ENCODE data around the gene RTN1. TPM values are rescaled to one million over a fixed set of nuclear protein-coding genes. Genes with fewer than 3 reads are reported as not detected.

The RTN1 gene
- total RNA-seq, 1 donor from 2014 or later: not detected

DNA sequence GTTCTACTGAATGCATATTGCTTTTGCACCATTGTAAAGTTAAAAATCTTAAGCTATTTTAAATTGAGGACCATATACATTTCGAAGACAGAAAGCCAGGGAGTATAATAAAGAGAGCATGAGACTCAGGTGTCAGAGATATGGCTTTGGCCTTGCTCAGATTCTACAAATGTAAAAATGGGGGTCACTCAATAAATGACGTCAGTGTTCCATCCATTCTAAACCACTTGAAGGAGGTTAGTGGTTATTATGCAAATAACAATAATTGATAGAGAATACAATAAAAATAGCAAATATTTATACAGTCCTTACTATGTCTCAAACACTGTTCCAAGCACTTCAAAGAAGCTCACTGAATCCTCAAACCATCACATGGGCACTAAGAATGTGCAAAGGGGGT is 20.1 kb downstream of the RTN1 start:
- intact Hi-C loops (cut with micrococcal nuclease): no loop called here
- no peak for TF ChIP-seq CTCF (IDR thresholded peaks at IDR 0.05)
- POLR2A ChIA-PET: no interaction called here
- Mint-ChIP-seq H3K9me3 (peaks cover 7% of the 10 kb centered on the region), H3K27me3 (peaks cover 4% of the 10 kb centered on the region), H3K36me3 (ENCODE audit: low read depth) (no peaks in the 10 kb centered on the region), H3K27ac (no peak overlapping the region), H3K4me3 (no peak overlapping the region), H3K4me1 (no peaks in the 10 kb centered on the region)
- DNase-seq (no peak), ATAC-seq (ENCODE audit: low read depth) (no peak)
- CTCF ChIA-PET: no interaction called here

DNA sequence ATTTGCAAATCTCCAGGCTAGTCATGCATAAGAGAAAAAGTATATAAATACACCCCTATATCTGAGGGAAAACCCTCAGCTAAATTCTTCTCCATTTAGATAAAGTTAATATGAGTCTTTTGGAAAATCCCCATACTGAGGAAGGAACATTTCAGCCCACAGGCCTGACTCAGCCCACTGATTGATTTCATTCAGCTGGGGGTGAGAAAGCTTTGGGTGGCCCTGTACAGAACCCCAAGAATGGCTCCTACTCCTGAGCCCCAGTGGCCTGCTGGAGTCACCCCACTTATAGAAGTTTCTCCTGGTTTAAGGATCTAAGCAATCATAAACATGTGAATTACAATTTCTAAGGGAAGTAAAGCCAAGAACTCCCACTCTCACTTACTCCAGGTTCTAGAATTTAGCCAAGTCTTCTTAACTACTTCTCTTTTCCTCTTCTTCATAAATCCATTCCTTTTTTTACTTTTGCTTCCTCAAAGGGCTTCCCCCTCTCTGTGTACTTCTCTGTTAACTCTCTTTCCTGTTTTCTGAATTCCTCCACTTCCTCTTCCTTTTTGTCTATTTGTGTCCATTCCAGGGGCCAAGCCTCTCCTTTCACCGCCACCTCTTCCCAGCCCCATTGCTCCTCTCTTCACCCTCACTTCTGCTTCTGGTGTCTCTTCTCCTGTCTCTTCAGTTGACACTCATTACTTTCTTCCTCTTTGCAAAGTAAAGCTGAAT is 21.0 kb downstream of the RTN1 start:
- POLR2A ChIA-PET: no interaction called here
- H3K9me3 Mint-ChIP-seq: peaks cover under 1% of the 10 kb centered on the region
- H3K4me3 Mint-ChIP-seq: no peak overlapping the region
- DNase-seq: no peak
- CTCF ChIA-PET: no interaction called here
- no peak overlapping the region for H3K27ac Mint-ChIP-seq
- H3K4me1 Mint-ChIP-seq: no peaks in the 10 kb centered on the region
- intact Hi-C loops (cut with micrococcal nuclease): no loop called here
- ATAC-seq (ENCODE audit: low read depth): no peak
- H3K27me3 Mint-ChIP-seq: peaks cover 4% of the 10 kb centered on the region
- H3K36me3 Mint-ChIP-seq (ENCODE audit: low read depth): no peaks in the 10 kb centered on the region
- TF ChIP-seq CTCF (IDR thresholded peaks at IDR 0.05): no peak

- H3K9me3 Mint-ChIP-seq: no peaks in the 10 kb centered on the region
- POLR2A ChIA-PET: no interaction called here
Measured at GRCh38 chr14:59848671-59849070, 21.9 kb downstream of the RTN1 start.

GRCh38 chr14:59847711-59848110 is 22.9 kb downstream of the RTN1 start:
- no peaks in the 10 kb centered on the region for H3K36me3 Mint-ChIP-seq (ENCODE audit: low read depth)
- H3K9me3 Mint-ChIP-seq: no peaks in the 10 kb centered on the region
- no peak for DNase-seq
- ChIA-PET CTCF (no interaction called here), POLR2A (no interaction called here)
- H3K4me1 Mint-ChIP-seq: no peaks in the 10 kb centered on the region
- no peak overlapping the region for H3K27ac Mint-ChIP-seq
- peaks cover 4% of the 10 kb centered on the region for H3K27me3 Mint-ChIP-seq
- no peak for TF ChIP-seq CTCF (IDR thresholded peaks at IDR 0.05)
- no peak for ATAC-seq (ENCODE audit: low read depth)
- no peak overlapping the region for H3K4me3 Mint-ChIP-seq
- intact Hi-C loops (cut with micrococcal nuclease): no loop called here

More at GRCh38 chr14:59848671-59849070, 21.9 kb downstream of the RTN1 start:
- no peak for DNase-seq
- intact Hi-C loops (cut with micrococcal nuclease): no loop called here
- ATAC-seq (ENCODE audit: low read depth): no peak
- no peaks in the 10 kb centered on the region for H3K36me3 Mint-ChIP-seq (ENCODE audit: low read depth)
- peaks cover 2% of the 10 kb centered on the region for H3K27me3 Mint-ChIP-seq
- H3K27ac Mint-ChIP-seq: no peak overlapping the region
- no peak for TF ChIP-seq CTCF (IDR thresholded peaks at IDR 0.05)
- H3K4me1 Mint-ChIP-seq: no peaks in the 10 kb centered on the region
- no peak overlapping the region for H3K4me3 Mint-ChIP-seq
- CTCF ChIA-PET: no interaction called here

GRCh38 chr14:59846595-59846994 is 24.0 kb downstream of the RTN1 start:
- no peak for TF ChIP-seq CTCF (IDR thresholded peaks at IDR 0.05)
- POLR2A ChIA-PET: no interaction called here
- CTCF ChIA-PET: no interaction called here
- Mint-ChIP-seq H3K36me3 (ENCODE audit: low read depth) (no peaks in the 10 kb centered on the region), H3K27me3 (peaks cover 4% of the 10 kb centered on the region), H3K9me3 (no peaks in the 10 kb centered on the region), H3K27ac (no peak overlapping the region), H3K4me1 (no peaks in the 10 kb centered on the region), H3K4me3 (no peak overlapping the region)
- DNase-seq (no peak), ATAC-seq (ENCODE audit: low read depth) (no peak)
- intact Hi-C loops (cut with micrococcal nuclease): no loop called here

Measured in activated B cell treated with CpG ODN at 0.5 μM for 24 hours (primary cell).